Caco-2 (cell line): ENCODE data around the gene WWC2. TPM values are rescaled to one million over a fixed set of nuclear protein-coding genes. Genes with fewer than 3 reads are reported as not detected.

ENCODE experiments used
- BruUV-seq: library from RNA; stranded (reverse); fragments of 400-500 nt; replicated peaks from 2 replicates; lab custom pipeline; 2021; lab: Mats Ljungman, UMichigan
- CTCF ChIA-PET: fragments of 300-600 bp; sonication (Branson Sonifier 250); formaldehyde crosslinking; loops from one replicate; lab custom pipeline; 2022; ENCODE audit warnings: antibody characterized with exemption; lab: Charles Lee
- POLR2A ChIA-PET: fragments of 300-600 bp; sonication (Branson Sonifier 250); formaldehyde crosslinking; loops from one replicate; lab custom pipeline; 2022; ENCODE audit warnings: antibody characterized with exemption; lab: Charles Lee
- DNase-seq, 2 experiments: peaks; one replicate each; pipeline versions ENCODE4 v3.0.0 to v3.0.0-alpha.2; 2020 to 2022
- H3K27me3 ChIP-seq: replicated peaks from 2 replicates; pipeline ENCODE4 v1.6.0; 2011; ENCODE audit warnings: low read length; ENCODE audit not compliant: control insufficient read depth, insufficient read depth
- H3K36me3 ChIP-seq: 2 replicates; pipeline ENCODE4 v1.5.1; 2011; ENCODE audit warnings: low read length; ENCODE audit not compliant: control insufficient read depth, insufficient read depth
- H3K4me1 ChIP-seq: fragments of 250-450 bp; sonication (Bioruptor Pico); 2 replicates; pipeline ENCODE4 v1.5.1; 2020; ENCODE audit warnings: mild to moderate bottlenecking
- H3K4me3 ChIP-seq: 2 replicates; pipeline ENCODE4 v1.5.1; 2011; ENCODE audit warnings: low read depth, mild to moderate bottlenecking, control low read depth, low read length
- H3K9me3 ChIP-seq: fragments of 250-450 bp; sonication (Bioruptor Pico); 2 replicates; pipeline ENCODE4 v1.5.1; 2020; ENCODE audit warnings: mild to moderate bottlenecking, moderate library complexity
- H3K27ac Mint-ChIP-seq: one replicate; pipeline ENCODE4 v1.8.0; 2022; ENCODE audit warnings: mixed read lengths; ENCODE audit not compliant: unreplicated experiment
- H3K27me3 Mint-ChIP-seq: one replicate; pipeline ENCODE4 v1.8.0; 2022; ENCODE audit warnings: mixed read lengths; ENCODE audit not compliant: insufficient read depth, unreplicated experiment
- H3K36me3 Mint-ChIP-seq: one replicate; pipeline ENCODE4 v1.8.0; 2022; ENCODE audit warnings: mild to moderate bottlenecking, mixed read lengths; ENCODE audit not compliant: insufficient read depth, unreplicated experiment
- H3K4me1 Mint-ChIP-seq: one replicate; pipeline ENCODE4 v1.8.0; 2022; ENCODE audit warnings: low read depth, mixed read lengths; ENCODE audit not compliant: unreplicated experiment
- H3K4me3 Mint-ChIP-seq: one replicate; pipeline ENCODE4 v1.8.0; 2022; ENCODE audit warnings: mild to moderate bottlenecking, moderate library complexity, mixed read lengths; ENCODE audit not compliant: unreplicated experiment
- H3K9me3 Mint-ChIP-seq: one replicate; pipeline ENCODE4 v1.8.0; 2022; ENCODE audit warnings: mixed read lengths; ENCODE audit not compliant: unreplicated experiment
- CTCF ChIP-seq, 2 experiments: fragments of 200-600 bp in 1 of 2; IDR thresholded peaks; 1 replicate in 1 of 2; 2 replicates in 1 of 2; pipeline versions ENCODE4 v1.5.1 to v1.8.0; 2011 to 2022; ENCODE audit warnings: antibody characterized with exemption in 1 of 2, control low read depth in 1 of 2, inconsistent platforms in 1 of 2, low read depth in 1 of 2, low read length in 1 of 2, mild to moderate bottlenecking in 1 of 2, moderate library complexity in 1 of 2; ENCODE audit not compliant: insufficient read depth in 1 of 2, severe bottlenecking in 1 of 2, unreplicated experiment in 1 of 2
- intact Hi-C: fragments of 100-400 bp; cut with micrococcal nuclease; formaldehyde crosslinking; loops from one replicate; pipeline ENCODE4 v1.10.0; 2022; ENCODE audit not compliant: unreplicated experiment
- total RNA-seq: library from RNA; stranded (reverse); gene quantifications from 2 replicates; pipeline ENCODE4 v1.2.3, GENCODE V29; 2022

The WWC2 gene
- total RNA-seq, 1 experiment from 2014 or later = 126 TPM

- H3K4me1 Mint-ChIP-seq = peaks cover 35% of the 10 kb centered on the region
- H3K36me3 Mint-ChIP-seq = peaks cover 23% of the 10 kb centered on the region
- Histone ChIP-seq H3K4me3 (no peak overlapping the region), H3K4me1 (peaks cover 45% of the 10 kb centered on the region), H3K9me3 (no peaks in the 10 kb centered on the region), H3K36me3 (no peaks in the 10 kb centered on the region), H3K27me3 (no peaks in the 10 kb centered on the region)
- no peak for TF ChIP-seq CTCF (IDR thresholded peaks at IDR 0.05; ENCODE audit: insufficient read depth in 1 of 2, low read depth in 1 of 2, low read length in 1 of 2, severe bottlenecking in 1 of 2, unreplicated experiment in 1 of 2)
- no peaks in the 10 kb centered on the region for H3K27me3 Mint-ChIP-seq
- DNase-seq = no peak
- intact Hi-C loops = no loop called here
- no peaks in the 10 kb centered on the region for H3K9me3 Mint-ChIP-seq
- CTCF ChIA-PET = no interaction called here
- no TSS peak for BruUV-seq
- H3K4me3 Mint-ChIP-seq = no peak overlapping the region
- POLR2A ChIA-PET = no interaction called here
- H3K27ac Mint-ChIP-seq = no peak overlapping the region
Measured at GRCh38 chr4:183178201-183178600, 79.1 kb downstream of the WWC2 start.

- Mint-ChIP-seq H3K9me3 (no peaks in the 10 kb centered on the region), H3K36me3 (peaks cover 33% of the 10 kb centered on the region), H3K4me3 (no peak overlapping the region), H3K27ac (no peak overlapping the region), H3K27me3 (no peaks in the 10 kb centered on the region), H3K4me1 (peaks cover 21% of the 10 kb centered on the region)
- Histone ChIP-seq H3K36me3 (no peaks in the 10 kb centered on the region), H3K4me3 (no peak overlapping the region), H3K9me3 (no peaks in the 10 kb centered on the region; the same call in 1 of the 2 replicates), H3K4me1 (peaks cover 32% of the 10 kb centered on the region), H3K27me3 (no peaks in the 10 kb centered on the region)
- no peak for TF ChIP-seq CTCF (IDR thresholded peaks at IDR 0.05; ENCODE audit: insufficient read depth in 1 of 2, low read depth in 1 of 2, low read length in 1 of 2, severe bottlenecking in 1 of 2, unreplicated experiment in 1 of 2)
- ChIA-PET CTCF (no interaction called here), POLR2A (no interaction called here)
- no peak for DNase-seq
- no TSS peak for BruUV-seq
- intact Hi-C loops = no loop called here
Measured at GRCh38 chr4:183180096-183180495, 81.0 kb downstream of the WWC2 start.

GRCh38 chr4:183180621-183181020, 81.6 kb downstream of the WWC2 start:
- no TSS peak for BruUV-seq
- POLR2A ChIA-PET = no interaction called here
- intact Hi-C loops = no loop called here
- TF ChIP-seq CTCF (IDR thresholded peaks at IDR 0.05; ENCODE audit: insufficient read depth in 1 of 2, low read depth in 1 of 2, low read length in 1 of 2, severe bottlenecking in 1 of 2, unreplicated experiment in 1 of 2) = no peak
- no peak overlapping the region for H3K27ac Mint-ChIP-seq
- H3K36me3 Mint-ChIP-seq = peaks cover 36% of the 10 kb centered on the region
- CTCF ChIA-PET = no interaction called here
- no peaks in the 10 kb centered on the region for H3K9me3 Mint-ChIP-seq
- no peak for DNase-seq
- Histone ChIP-seq H3K4me1 (peaks cover 27% of the 10 kb centered on the region), H3K36me3 (no peaks in the 10 kb centered on the region), H3K9me3 (no peaks in the 10 kb centered on the region; the same call in 1 of the 2 replicates), H3K27me3 (no peaks in the 10 kb centered on the region), H3K4me3 (no peak overlapping the region)
- H3K4me3 Mint-ChIP-seq = no peak overlapping the region
- H3K4me1 Mint-ChIP-seq = peaks cover 21% of the 10 kb centered on the region
- H3K27me3 Mint-ChIP-seq = no peaks in the 10 kb centered on the region
